ENCODE results near the gene SBF1. TPM values are rescaled to one million over a fixed set of nuclear protein-coding genes. Genes with fewer than 3 reads are reported as not detected.

Gene SBF1
- polyA plus RNA-seq, 1 donor from 2014 or later = 58.9 TPM

- Histone ChIP-seq H3K36me3 (ENCODE audit: insufficient read depth, low read length) (no peaks in the 10 kb centered on the region), H3K9me2 (ENCODE audit: insufficient read depth, low read length) (no peaks in the 10 kb centered on the region), H4K20me1 (ENCODE audit: insufficient read depth) (peaks cover 28% of the 10 kb centered on the region), H2AFZ (ENCODE audit: low read depth, low read length) (peak overlapping the region; percentile 79), H3K4me3 (ENCODE audit: low read length) (peak overlapping the region; percentile 81), H3F3A (ENCODE audit: insufficient read depth, low read length, poor library complexity, severe bottlenecking) (no peaks in the 10 kb centered on the region), H3K27me3 (ENCODE audit: insufficient read depth, low read depth, low read length) (peaks cover 11% of the 10 kb centered on the region), H3K9ac (ENCODE audit: low read length) (peak overlapping the region; percentile 84), H3K9me3 (ENCODE audit: low read length) (no peaks in the 10 kb centered on the region), H3K4me2 (ENCODE audit: low read length) (peak overlapping the region; percentile 86), H3K27ac (ENCODE audit: low read length) (peak overlapping the region; percentile 61), H3K79me2 (replicated peaks; ENCODE audit: insufficient read depth, low read length) (peaks cover 31% of the 10 kb centered on the region)
- TF ChIP-seq POLR2AphosphoS5 (IDR thresholded peaks at IDR 0.05) = no peak
- no peak for TF ChIP-seq EP300 (conservative IDR thresholded peaks at IDR 0.05; ENCODE audit: poor library complexity, severe bottlenecking)
- TF ChIP-seq REST (IDR thresholded peaks at IDR 0.05; ENCODE audit: borderline replicate concordance) = no peak
- no peak for TF ChIP-seq RAD21 (conservative IDR thresholded peaks at IDR 0.05)
- no peak for TF ChIP-seq EZH2 (IDR thresholded peaks at IDR 0.05; ENCODE audit: borderline replicate concordance, insufficient read depth, low read length, poor library complexity, severe bottlenecking)
- no peak for TF ChIP-seq MXI1 (conservative IDR thresholded peaks at IDR 0.05; ENCODE audit: poor library complexity, severe bottlenecking)
- no peak for TF ChIP-seq SMC3 (conservative IDR thresholded peaks at IDR 0.05; ENCODE audit: poor library complexity)
- TF ChIP-seq CTCF (IDR thresholded peaks at IDR 0.05; ENCODE audit: poor library complexity, severe bottlenecking) = no peak
- TF ChIP-seq TAF1 (IDR thresholded peaks at IDR 0.05; ENCODE audit: low read depth) = no peak
These were observed 792 bp upstream of the SBF1 start for GRCh38 chr22:50475652-50476002.

- peak overlapping the region; percentile 84 for H3K9ac ChIP-seq (ENCODE audit: low read length)
- peak overlapping the region; percentile 54 for H3K4me2 ChIP-seq (ENCODE audit: low read length)
- no peaks in the 10 kb centered on the region for H3K36me3 ChIP-seq (ENCODE audit: insufficient read depth, low read length)
- no peaks in the 10 kb centered on the region for H3K27me3 ChIP-seq (ENCODE audit: insufficient read depth, low read depth, low read length)
- peak overlapping the region; percentile 44 for H3K27ac ChIP-seq (ENCODE audit: low read length)
- no peaks in the 10 kb centered on the region for H3F3A ChIP-seq (ENCODE audit: insufficient read depth, low read length, poor library complexity, severe bottlenecking)
- peaks cover 39% of the 10 kb centered on the region for H3K79me2 ChIP-seq (replicated peaks; ENCODE audit: insufficient read depth, low read length)
- H4K20me1 ChIP-seq (ENCODE audit: insufficient read depth) = peaks cover 35% of the 10 kb centered on the region
- no peak overlapping the region for H2AFZ ChIP-seq (ENCODE audit: low read depth, low read length)
- H3K9me2 ChIP-seq (ENCODE audit: insufficient read depth, low read length) = no peaks in the 10 kb centered on the region
- TF ChIP-seq POLR2AphosphoS5 (IDR thresholded peaks at IDR 0.05) = peak; percentile 7
- no peak for TF ChIP-seq TAF1 (IDR thresholded peaks at IDR 0.05; ENCODE audit: low read depth)
- H3K4me3 ChIP-seq (ENCODE audit: low read length) = peak overlapping the region; percentile 93
- no peaks in the 10 kb centered on the region for H3K9me3 ChIP-seq (ENCODE audit: low read length)
These were observed 772 bp downstream of the SBF1 start for GRCh38 chr22:50473855-50474671.
